Astrocyte of the spinal cord (primary cell): ENCODE results near the gene TBC1D32.
"Not testable (repeated sequence)": the region's sequence is repeated elsewhere in the genome, so short reads cannot be mapped to it uniquely, and the experiment has no call there.

ENCODE experiments used
- DNase-seq: peaks from one replicate; pipeline ENCODE4 v3.0.0; 2011; ENCODE audit warnings: low read depth, low spot score
- H3K4me3 ChIP-seq: 2 replicates; pipeline ENCODE4 v1.5.1; 2011; ENCODE audit warnings: low read depth, mild to moderate bottlenecking, low read length, moderate library complexity
- CTCF ChIP-seq: IDR thresholded peaks from 2 replicates; pipeline ENCODE4 v1.5.1; 2012; ENCODE audit warnings: low read depth, mild to moderate bottlenecking, low read length, inconsistent platforms
- in situ Hi-C: cut with HindIII; loops from 2 replicates; pipeline ENCODE4 v1.10.0; 2017; ENCODE audit warnings: low sequenced_read_pairs

The TBC1D32 gene

GRCh38 chr6:121201105-121201504 is 133.2 kb downstream of the TBC1D32 start:
- in situ Hi-C loops = no loop called here
- no peak for TF ChIP-seq CTCF
- no peak overlapping the region for H3K4me3 ChIP-seq
- no peak for DNase-seq

- DNase-seq, H3K4me3 ChIP-seq, in situ Hi-C loops: not testable (repeated sequence)
Observed at GRCh38 chr6:121196042-121196441, 138.2 kb downstream of the TBC1D32 start.

GRCh38 chr6:121190122-121190521 is 144.2 kb downstream of the TBC1D32 start:
- no peak overlapping the region for H3K4me3 ChIP-seq
- in situ Hi-C loops = no loop called here
- TF ChIP-seq CTCF = no peak
- no peak for DNase-seq

GRCh38 chr6:121188356-121188755 is 145.9 kb downstream of the TBC1D32 start:
- in situ Hi-C loops = no loop called here
- DNase-seq = no peak
- no peak for TF ChIP-seq CTCF
- no peak overlapping the region for H3K4me3 ChIP-seq

- no peak for DNase-seq
- in situ Hi-C loops = no loop called here
- no peak overlapping the region for H3K4me3 ChIP-seq
- no peak for TF ChIP-seq CTCF
Observed at GRCh38 chr6:121187833-121188200, 146.5 kb downstream of the TBC1D32 start.

- DNase-seq = no peak
- in situ Hi-C loops = no loop called here
- TF ChIP-seq CTCF = no peak
- no peak overlapping the region for H3K4me3 ChIP-seq
Observed at GRCh38 chr6:121187200-121187832, 147.0 kb downstream of the TBC1D32 start.

- in situ Hi-C loops = no loop called here
- no peak for TF ChIP-seq CTCF
- no peak overlapping the region for H3K4me3 ChIP-seq
- DNase-seq = no peak
Observed at GRCh38 chr6:121183742-121184141, 150.5 kb downstream of the TBC1D32 start.
